H1 (cell line): ENCODE measurements around the gene AQP7. TPM values are rescaled to one million over a fixed set of nuclear protein-coding genes. Genes with fewer than 3 reads are reported as not detected.

Source experiments
- CTCF ChIA-PET: fragments of 300-600 bp; sonication (Branson Sonifier 250); formaldehyde crosslinking; loops from one replicate; lab custom pipeline; 2021; ENCODE audit not compliant: partially characterized antibody; lab: Charles Lee
- POLR2A ChIA-PET: fragments of 300-600 bp; sonication (Branson Sonifier 250); formaldehyde crosslinking; loops from one replicate; lab custom pipeline; 2021; ENCODE audit warnings: inconsistent platforms; ENCODE audit not compliant: partially characterized antibody; lab: Charles Lee
- DNase-seq, 2 experiments: peaks; one replicate each; pipeline versions ENCODE4 v3.0.0 to v3.0.0-alpha.2; 2010 to 2022; ENCODE audit warnings: low spot score in 2 of 2, low read depth in 1 of 2, mixed read lengths in 1 of 2
- FAIRE-seq: peaks from 2 replicates; lab custom pipeline; 2011; peaks lifted over from hg19 to GRCh38; lab: Jason Lieb, UNC
- H2AFZ ChIP-seq: 2 replicates; pipeline ENCODE4 v1.8.1; 2012; ENCODE audit warnings: low read length, inconsistent platforms
- H2AK5ac ChIP-seq: 2 replicates; pipeline ENCODE4 v1.6.1; 2013; ENCODE audit warnings: low read depth, low read length
- H2BK120ac ChIP-seq: replicated peaks from 2 replicates; pipeline ENCODE3; 2013; ENCODE audit warnings: low read depth, low read length, inconsistent platforms
- H2BK12ac ChIP-seq: 2 replicates; pipeline ENCODE4 v1.6.1; 2013; ENCODE audit warnings: low read depth, low read length
- H2BK15ac ChIP-seq: 2 replicates; pipeline ENCODE4 v1.6.1; 2013; ENCODE audit warnings: low read length
- H2BK20ac ChIP-seq: 2 replicates; pipeline ENCODE4 v1.6.1; 2013; ENCODE audit warnings: low read length
- H2BK5ac ChIP-seq: 2 replicates; pipeline ENCODE4 v1.6.1; 2013; ENCODE audit warnings: low read depth, low read length
- H3K14ac ChIP-seq: 2 replicates; pipeline ENCODE4 v1.6.1; 2013; ENCODE audit warnings: inconsistent platforms; ENCODE audit not compliant: insufficient read length
- H3K18ac ChIP-seq: 2 replicates; pipeline ENCODE4 v1.6.1; 2013; ENCODE audit warnings: low read length; ENCODE audit errors: extremely low read depth
- H3K23ac ChIP-seq: 2 replicates; pipeline ENCODE4 v1.6.1; 2013; ENCODE audit warnings: inconsistent platforms; ENCODE audit not compliant: insufficient read length
- H3K23me2 ChIP-seq: 2 replicates; pipeline ENCODE4 v1.6.1; 2013; ENCODE audit warnings: low read depth, low read length
- H3K27ac ChIP-seq: 2 replicates; pipeline ENCODE4 v1.6.1; 2011; ENCODE audit warnings: low read depth, low read length, inconsistent platforms
- H3K27me3 ChIP-seq, 4 experiments: replicated peaks in 1 of 4; 1 replicate in 1 of 4; 2 replicates in 3 of 4; pipeline versions ENCODE4 v1.6.1 to v1.8.1; 2011 to 2013; ENCODE audit warnings: low read length in 3 of 4, mild to moderate bottlenecking in 3 of 4, inconsistent platforms in 2 of 4, mixed read lengths in 2 of 4, moderate library complexity in 1 of 4; ENCODE audit not compliant: control insufficient read depth in 3 of 4, insufficient read depth in 3 of 4; ENCODE audit errors: extremely low read depth in 1 of 4
- H3K36me3 ChIP-seq, 4 experiments: 2 replicates each; pipeline versions ENCODE4 v1.6.1 to v1.8.1; 2011 to 2013; ENCODE audit warnings: mild to moderate bottlenecking in 4 of 4, low read length in 3 of 4, moderate library complexity in 2 of 4, control low read depth in 1 of 4, inconsistent platforms in 1 of 4; ENCODE audit not compliant: insufficient read depth in 4 of 4, control insufficient read depth in 2 of 4
- H3K4ac ChIP-seq: replicated peaks from 2 replicates; pipeline ENCODE3; 2013; ENCODE audit warnings: low read length, low read depth, mixed read lengths, inconsistent platforms; ENCODE audit not compliant: insufficient read length
- H3K4me1 ChIP-seq, 4 experiments: replicated peaks in 1 of 4; 1 replicate in 1 of 4; 2 replicates in 3 of 4; pipeline versions ENCODE4 v1.6.1 to v1.8.1; 2011 to 2013; ENCODE audit warnings: low read length in 3 of 4, inconsistent platforms in 2 of 4, mixed read lengths in 1 of 4; ENCODE audit not compliant: insufficient read depth in 4 of 4, control insufficient read depth in 3 of 4
- H3K4me2 ChIP-seq, 2 experiments: 2 replicates each; pipeline versions ENCODE4 v1.6.1 to v1.8.1; 2011 to 2013; ENCODE audit warnings: low read depth in 2 of 2, low read length in 2 of 2, control low read depth in 1 of 2, inconsistent platforms in 1 of 2, mild to moderate bottlenecking in 1 of 2; ENCODE audit not compliant: insufficient read depth in 1 of 2
- H3K4me3 ChIP-seq, 4 experiments: fragments of 200-600, 300-600 bp in 1 of 4; sonication (generic), shearing (Covaris generic), sonication (Bioruptor Twin) in 1 of 4; 2 replicates each; pipeline versions ENCODE4 v1.5.1 to v1.8.1; 2011 to 2016; ENCODE audit warnings: low read length in 4 of 4, low read depth in 3 of 4, control low read depth in 2 of 4, inconsistent platforms in 2 of 4, mild to moderate bottlenecking in 2 of 4, mixed read lengths in 1 of 4, moderate library complexity in 1 of 4; ENCODE audit not compliant: insufficient read depth in 2 of 4; ENCODE audit errors: extremely low read depth in 1 of 4
- H3K56ac ChIP-seq: replicated peaks from 2 replicates; pipeline ENCODE3; 2013; ENCODE audit warnings: low read depth, mild to moderate bottlenecking, mixed read lengths, low read length, inconsistent platforms; ENCODE audit not compliant: insufficient read length
- H3K79me1 ChIP-seq: 2 replicates; pipeline ENCODE4 v1.6.1; 2013; ENCODE audit warnings: low read depth, low read length, control low read depth
- H3K79me2 ChIP-seq, 2 experiments: 2 replicates each; pipeline versions ENCODE4 v1.6.1 to v1.8.1; 2012 to 2013; ENCODE audit warnings: low read length in 2 of 2, mild to moderate bottlenecking in 2 of 2, inconsistent platforms in 1 of 2; ENCODE audit not compliant: insufficient read depth in 2 of 2, control insufficient read depth in 1 of 2
- H3K9ac ChIP-seq, 4 experiments: replicated peaks in 1 of 4; 1 replicate in 1 of 4; 2 replicates in 3 of 4; pipeline versions ENCODE4 v1.6.1 to v1.8.1; 2011 to 2013; ENCODE audit warnings: low read depth in 3 of 4, low read length in 3 of 4, control low read depth in 2 of 4, mild to moderate bottlenecking in 2 of 4, moderate library complexity in 2 of 4, inconsistent platforms in 1 of 4; ENCODE audit errors: extremely low read depth in 1 of 4
- H3K9me3 ChIP-seq, 2 experiments: 2 replicates each; pipeline versions ENCODE4 v1.6.1 to v1.8.1; 2012 to 2013; ENCODE audit warnings: mild to moderate bottlenecking in 2 of 2, moderate library complexity in 2 of 2, control low read depth in 1 of 2, inconsistent platforms in 1 of 2, low read depth in 1 of 2, low read length in 1 of 2, mixed read lengths in 1 of 2; ENCODE audit not compliant: insufficient read depth in 2 of 2
- H4K20me1 ChIP-seq, 2 experiments: replicated peaks in 1 of 2; 2 replicates each; pipeline versions ENCODE3 to v1.8.1; 2011 to 2013; ENCODE audit warnings: inconsistent platforms in 2 of 2, low read length in 2 of 2, mild to moderate bottlenecking in 1 of 2; ENCODE audit not compliant: insufficient read depth in 2 of 2, control insufficient read depth in 1 of 2
- H4K5ac ChIP-seq: 2 replicates; pipeline ENCODE4 v1.6.1; 2013; ENCODE audit warnings: low read length, low read depth, mixed read lengths, inconsistent platforms; ENCODE audit not compliant: insufficient read length
- H4K8ac ChIP-seq: 2 replicates; pipeline ENCODE4 v1.8.0; 2013; ENCODE audit warnings: mild to moderate bottlenecking, moderate library complexity, low read length, inconsistent platforms; ENCODE audit not compliant: insufficient read depth; ENCODE audit errors: extremely low read depth
- H4K91ac ChIP-seq: replicated peaks from 2 replicates; pipeline ENCODE3; 2013; ENCODE audit warnings: low read length, mixed read lengths, inconsistent platforms; ENCODE audit not compliant: insufficient read length
- ASH2L ChIP-seq: fragments of 200-600, 300-600 bp; sonication (generic); IDR thresholded peaks from one replicate; pipeline ENCODE4 v1.7.1; 2017; ENCODE audit warnings: low read length
- CEBPB ChIP-seq: IDR thresholded peaks from 2 replicates; pipeline ENCODE4 v1.6.1; 2012; ENCODE audit warnings: low read depth, low read length
- GTF2F1 ChIP-seq: IDR thresholded peaks from 2 replicates; pipeline ENCODE4 v1.6.1; 2012; ENCODE audit warnings: low read depth, low read length, improper control_type of control experiment, borderline replicate concordance
- JUND ChIP-seq: IDR thresholded peaks from 2 replicates; pipeline ENCODE4 v1.6.1; 2011; ENCODE audit warnings: mild to moderate bottlenecking, improper control_type of control experiment, low read length
- MAFK ChIP-seq: IDR thresholded peaks from 2 replicates; pipeline ENCODE4 v1.6.1; 2012; ENCODE audit warnings: low read depth, mild to moderate bottlenecking, improper control_type of control experiment, low read length
- MAX ChIP-seq: IDR thresholded peaks from 2 replicates; pipeline ENCODE4 v1.6.1; 2012; ENCODE audit warnings: inconsistent platforms
- SAP30 ChIP-seq: fragments of 300-600 bp; sonication (generic); IDR thresholded peaks from 2 replicates; pipeline ENCODE4 v1.7.1; 2012; ENCODE audit warnings: low read length, moderate library complexity, mild to moderate bottlenecking, inconsistent platforms; ENCODE audit not compliant: insufficient read depth, insufficient replicate concordance
- SRF ChIP-seq: IDR thresholded peaks from 2 replicates; pipeline ENCODE4 v1.6.1; 2011; ENCODE audit warnings: mild to moderate bottlenecking, low read depth, low read length, moderate library complexity
- TAF7 ChIP-seq: optimal IDR thresholded peaks from 2 replicates; pipeline ENCODE3; 2011; ENCODE audit warnings: low read depth, mild to moderate bottlenecking, inconsistent platforms, low read length, moderate library complexity, borderline replicate concordance
- TEAD4 ChIP-seq: IDR thresholded peaks from 2 replicates; pipeline ENCODE4 v1.6.1; 2012; ENCODE audit warnings: low read depth, low read length, inconsistent platforms, mixed read lengths
- WGBS, 2 experiments: shearing (Covaris generic) in 1 of 2; methylation state at CpG; one replicate each; pipeline versions ENCODE4 v1.1.6 to v1.1.7; 2013 to 2015; ENCODE audit warnings: low lambda C conversion rate in 2 of 2, mixed read lengths in 2 of 2, inconsistent platforms in 1 of 2, low coverage in 1 of 2, missing lambda C conversion rate in 1 of 2; ENCODE audit not compliant: insufficient replicate concordance in 2 of 2, insufficient coverage in 1 of 2, insufficient read length in 1 of 2; ENCODE audit errors: extremely low coverage in 1 of 2, missing lambda C conversion rate in 1 of 2; 5-methylcytosine and 5-hydroxymethylcytosine counted together
- polyA plus RNA-seq, 7 experiments: library from polyadenylated mRNA; depleted of rRNA in 3 of 7; stranded (reverse) in 5 of 7; unstranded in 2 of 7; fragments of >200 nt in 5 of 7; fragments of 200-250 nt in 2 of 7; gene quantifications; 1 replicate in 5 of 7; 2 replicates in 1 of 7; 4 replicates in 1 of 7; pipeline versions ENCODE4 v1.2.1 to v1.2.3, GENCODE V29; 2011 to 2013; ENCODE audit warnings: missing spikeins in 2 of 7, mixed read lengths in 2 of 7
- total RNA-seq: library from RNA; stranded (reverse); fragmentation: NEBNext Ultra II Directional; extraction: Animal tissue kit (Norgen Biotek cat#: 25700); gene quantifications from 2 replicates; pipeline ENCODE4 v1.2.1, GENCODE V29; 2021

AQP7 gene
- total and polyA plus RNA-seq, 2 of the 8 experiments (the other 6 are each of a cell fraction or from before 2014, with no cell fraction given) = not detected

- H2BK120ac ChIP-seq = no peak overlapping the region
- H2BK5ac ChIP-seq = no peak overlapping the region
- H2BK20ac ChIP-seq = no peak overlapping the region
- H3K4me2 ChIP-seq = no peak overlapping the region
- H3K9me3 ChIP-seq = no peaks in the 10 kb centered on the region
- no peak overlapping the region for H3K27ac ChIP-seq
- no peak overlapping the region for H3K14ac ChIP-seq
- H3K79me2 ChIP-seq = no peaks in the 10 kb centered on the region
- TF ChIP-seq JUND = no peak
- no peak for TF ChIP-seq ASH2L
- TF ChIP-seq MAFK = no peak
- TF ChIP-seq SRF = no peak
- no peak for TF ChIP-seq SAP30
- TF ChIP-seq TAF7 = no peak
- TF ChIP-seq CEBPB = no peak
- no peak for TF ChIP-seq TEAD4
- TF ChIP-seq MAX = no peak
- TF ChIP-seq GTF2F1 = no peak
- TF ChIP-seq, all 59 proteins: peak for 0
- Histone ChIP-seq H4K91ac (no peak overlapping the region), H3K36me3 (no peaks in the 10 kb centered on the region), H3K4ac (no peak overlapping the region), H2BK15ac (no peak overlapping the region), H3K79me1 (no peaks in the 10 kb centered on the region; the same call in 1 of the 2 replicates), H3K23me2 (no peaks in the 10 kb centered on the region), H2AK5ac (0 out of 2 replicates have a peak overlapping the region, but pooled peaks have one; percentile 39), H4K20me1 (no peaks in the 10 kb centered on the region), H3K27me3 (no peaks in the 10 kb centered on the region; a peak in 1 of 7 replicates), H3K56ac (no peak overlapping the region), H3K9ac (no peak overlapping the region), H4K5ac (no peak overlapping the region), H3K23ac (no peak overlapping the region), H2BK12ac (no peak overlapping the region), H4K8ac (no peak overlapping the region), H3K4me3 (no peak overlapping the region), H3K18ac (no peak overlapping the region), H2AFZ (no peak overlapping the region), H3K4me1 (peaks cover 2 to 6% (median 5%) of the 10 kb centered on the region in 4 experiments)
- CTCF ChIA-PET = interaction anchor here (1.4 to 11.2 kb wide), 7 partner anchors 16 to 89 kb away, joined by 5 to 154 read pairs (median 37); partner anchors contain the start of gene AQP3
- 83% methylated on average over 12 of the region's 12 CpGs; no CpG with 5 or more reads in 1 of the 2 experiments for WGBS, 2 experiments
- DNase-seq = no peak
- POLR2A ChIA-PET = no interaction called here
- no peak for FAIRE-seq
These were observed 25.2 kb downstream of the AQP7 start for GRCh38 chr9:33377089-33377715.
